CD4-positive, alpha-beta T cell treated with Interleukin-15 for 1 hour (primary cell): ENCODE measurements around the gene SMARCAL1.

Source experiments
- DNase-seq: peaks from one replicate; pipeline ENCODE4 v3.0.0-alpha.2; 2020

SMARCAL1 gene

DNA sequence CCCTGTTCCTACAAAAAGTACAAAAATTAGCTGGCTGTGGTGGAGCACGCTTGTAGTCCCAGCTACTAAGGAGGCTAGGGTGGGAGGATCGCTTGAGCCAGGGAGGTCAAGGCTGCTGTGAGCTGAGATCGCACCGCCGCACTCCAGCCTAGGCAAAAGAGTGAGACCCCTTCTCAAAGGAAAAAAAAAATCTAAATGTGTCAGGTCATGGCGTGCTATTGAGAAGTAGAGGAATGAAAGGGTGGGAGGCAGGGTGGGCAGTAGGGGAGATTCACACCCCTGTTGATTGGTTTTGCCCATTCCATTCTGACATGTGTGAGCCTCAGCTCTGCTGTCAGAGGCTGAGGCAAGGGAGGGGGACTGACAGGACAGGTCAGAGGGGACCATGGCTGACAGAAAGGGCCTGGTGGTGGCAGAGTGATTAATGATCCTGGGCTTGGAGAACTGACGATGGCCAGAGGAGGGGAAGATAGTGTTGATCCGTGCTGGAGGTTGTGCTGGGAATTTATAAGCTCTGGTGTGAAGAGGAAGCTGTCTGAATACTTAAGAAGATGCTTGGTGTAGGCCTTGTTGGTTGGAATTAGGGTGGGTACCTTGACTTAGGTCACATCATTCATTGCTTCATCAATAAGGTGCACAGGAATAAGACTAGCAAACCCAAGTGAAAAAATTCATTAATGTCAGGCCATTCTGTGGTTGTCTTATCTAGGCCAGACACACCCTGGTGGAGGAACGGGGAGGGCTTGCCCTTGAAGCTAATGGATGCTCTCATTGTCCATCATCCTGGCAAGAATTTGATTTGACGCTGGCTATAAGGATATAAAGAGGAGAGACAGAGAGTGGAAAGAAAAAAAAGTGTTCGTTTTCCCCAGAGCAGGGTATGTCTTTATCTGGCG is 19.1 kb upstream of the SMARCAL1 start:
- DNase-seq = no peak

DNA sequence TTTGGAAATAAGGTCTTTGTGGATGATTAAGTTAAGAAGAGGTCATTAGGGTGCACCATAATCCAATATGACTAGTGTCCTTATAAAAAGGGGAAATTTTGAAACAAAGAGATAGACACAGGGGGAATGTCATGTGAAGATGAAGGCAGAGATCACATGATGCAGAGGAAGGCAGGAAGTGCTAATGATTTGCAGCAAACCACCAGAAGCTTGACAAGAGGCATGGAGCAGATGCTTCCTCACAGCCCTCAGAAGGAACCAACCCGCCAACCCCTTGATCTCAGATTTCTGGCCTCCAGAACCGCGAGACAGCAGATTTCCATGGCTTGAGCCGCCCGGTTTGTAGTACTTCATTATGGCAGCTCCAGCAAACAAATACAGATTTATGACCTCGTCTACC is 17.4 kb upstream of the SMARCAL1 start:
- DNase-seq = no peak

DNA sequence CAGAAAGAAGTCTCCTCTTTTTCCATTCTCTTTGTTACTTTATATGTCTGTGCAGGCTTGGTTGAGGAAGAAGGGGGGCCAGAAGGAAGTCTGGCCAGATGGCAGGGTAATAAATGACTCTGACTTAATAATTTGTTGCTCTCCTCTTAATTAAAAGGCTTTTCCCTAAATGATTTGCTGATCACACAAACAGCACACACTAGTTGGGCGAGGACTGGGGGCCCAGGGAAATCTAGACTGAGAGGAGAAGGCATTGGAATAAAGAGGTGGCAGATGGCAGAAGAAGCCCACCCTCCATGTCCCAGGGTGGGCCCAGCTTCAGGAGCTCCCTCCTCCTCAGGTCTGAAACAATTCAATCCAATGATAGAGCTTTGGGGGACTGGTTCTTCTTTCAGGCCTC is 12.7 kb upstream of the SMARCAL1 start:
- no peak for DNase-seq

DNA sequence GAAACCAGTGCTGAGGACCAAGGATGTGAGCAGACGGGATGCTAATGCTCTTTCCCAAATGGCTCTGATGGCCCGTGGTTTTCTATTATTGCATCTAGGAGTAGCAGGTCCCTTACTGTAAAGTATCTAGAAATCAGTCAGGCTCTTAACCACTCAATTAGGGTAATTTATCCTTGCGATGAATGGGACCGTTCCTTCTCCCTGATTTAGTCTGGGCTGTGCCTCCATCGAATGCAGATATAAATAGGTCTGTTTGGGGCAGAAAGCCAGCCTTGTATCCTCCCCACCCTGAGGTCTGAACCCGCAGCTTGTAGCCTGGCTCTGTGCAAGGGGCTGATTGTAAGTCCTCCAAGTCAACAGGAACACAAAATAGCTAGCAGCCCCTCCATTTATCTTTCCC is 9.5 kb upstream of the SMARCAL1 start:
- DNase-seq = no peak

DNA sequence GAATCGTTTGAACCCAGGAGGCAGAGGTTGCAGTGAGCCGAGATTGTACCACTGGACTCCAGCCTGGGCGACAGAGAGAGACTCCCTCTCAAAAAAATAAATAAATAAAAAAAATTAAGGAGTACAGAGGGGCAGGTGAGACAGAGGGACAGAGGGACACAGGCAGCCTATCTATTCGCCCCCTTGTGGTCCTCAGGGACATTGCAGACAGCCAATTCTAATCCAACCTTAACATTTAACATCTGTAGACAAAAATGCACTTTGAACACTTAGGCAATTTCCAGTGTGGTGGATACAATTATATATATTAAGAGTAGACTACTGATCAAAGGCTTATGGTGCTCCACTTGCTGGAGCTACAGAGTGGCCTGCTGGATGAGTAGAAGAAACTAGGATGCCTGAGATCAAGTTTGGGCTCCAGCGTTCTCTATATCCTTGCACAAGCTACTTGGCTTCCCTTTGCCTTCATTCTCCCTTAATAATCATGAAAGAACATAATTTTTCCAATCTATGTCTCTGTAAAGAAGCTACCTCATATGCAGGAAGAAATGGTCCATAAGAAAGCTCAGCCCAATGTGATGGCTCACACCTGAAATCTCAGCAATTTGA is 8.2 kb upstream of the SMARCAL1 start:
- peak; percentile 25 for DNase-seq

DNA sequence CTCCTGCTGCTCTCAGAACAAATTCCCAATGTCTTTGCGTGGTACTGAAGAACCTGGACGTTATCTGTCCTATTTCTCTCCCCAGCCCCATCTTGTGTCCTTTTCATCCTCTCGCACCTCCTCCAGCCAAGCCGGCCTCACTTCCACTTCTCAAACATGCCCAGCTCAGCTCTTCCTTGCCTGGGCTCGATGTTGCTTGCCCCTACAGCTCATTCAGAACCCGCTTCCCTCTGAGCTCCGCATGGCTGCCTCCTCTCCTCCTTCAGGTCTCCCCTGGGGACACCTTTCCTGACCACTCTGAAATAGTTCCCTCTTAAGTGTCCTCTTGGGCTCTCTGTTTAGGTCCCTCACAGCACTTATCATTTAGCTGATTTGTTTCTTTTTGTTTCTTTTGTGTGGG is 6.7 kb upstream of the SMARCAL1 start:
- DNase-seq = no peak

DNA sequence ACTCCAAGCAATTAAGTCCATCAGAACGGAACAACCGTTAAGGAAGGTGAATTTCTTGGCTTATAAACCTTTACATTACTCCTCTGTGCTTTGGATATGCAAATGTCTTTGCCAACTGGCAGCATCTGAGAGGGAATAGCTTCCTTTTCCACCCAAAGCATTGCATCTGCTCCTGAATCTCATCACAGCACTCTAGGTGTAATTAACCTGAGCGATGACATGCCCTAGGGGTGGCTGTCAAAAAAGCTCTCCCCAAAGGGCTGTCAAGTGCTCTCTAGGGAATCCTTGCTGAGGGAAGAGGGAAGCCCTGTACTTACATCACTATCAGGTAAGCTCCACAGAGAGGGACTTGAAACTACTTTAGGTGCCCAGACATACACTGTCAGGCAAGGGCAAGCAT is 5.5 kb upstream of the SMARCAL1 start:
- DNase-seq = no peak

DNA sequence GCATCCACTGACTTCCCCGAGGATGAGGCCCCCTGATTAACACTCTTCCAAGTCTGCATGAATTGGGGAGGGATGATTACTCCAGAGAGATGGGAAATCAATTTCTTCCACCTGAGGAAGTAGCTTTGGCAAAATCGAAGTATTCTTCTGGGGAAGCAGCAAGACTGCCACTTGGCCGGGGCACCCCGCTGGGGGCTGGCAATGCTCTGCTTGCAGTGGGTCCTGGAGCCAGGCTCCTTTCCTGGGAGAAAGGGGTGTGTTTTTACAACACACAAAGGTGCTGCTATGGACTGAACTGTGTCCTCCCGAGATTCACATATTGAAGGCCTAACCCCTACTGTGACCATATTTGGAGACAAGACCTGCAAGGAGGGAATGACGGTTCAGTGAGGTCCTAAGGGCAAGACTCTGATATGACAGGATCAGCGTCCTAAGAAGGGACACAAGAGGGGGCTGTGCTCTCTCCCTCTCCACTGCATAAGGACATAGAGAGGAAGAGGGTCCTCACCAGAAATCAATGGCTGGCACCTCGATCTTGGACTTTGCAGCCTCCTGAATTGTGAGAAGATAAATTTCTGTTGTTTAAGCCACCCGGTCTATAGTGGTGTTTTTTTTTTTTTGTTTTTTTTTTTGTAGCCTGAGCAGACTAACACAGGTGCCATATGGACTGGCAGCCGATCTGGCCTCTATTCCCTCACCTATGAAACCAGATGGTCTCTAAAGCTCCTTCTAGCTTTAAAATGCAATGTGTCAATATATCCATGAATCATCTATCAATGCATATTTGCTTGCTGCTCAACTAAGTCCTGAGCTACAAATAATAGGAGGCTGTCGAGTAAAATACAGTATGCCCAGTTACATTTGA is 3.6 kb upstream of the SMARCAL1 start:
- DNase-seq = no peak

DNA sequence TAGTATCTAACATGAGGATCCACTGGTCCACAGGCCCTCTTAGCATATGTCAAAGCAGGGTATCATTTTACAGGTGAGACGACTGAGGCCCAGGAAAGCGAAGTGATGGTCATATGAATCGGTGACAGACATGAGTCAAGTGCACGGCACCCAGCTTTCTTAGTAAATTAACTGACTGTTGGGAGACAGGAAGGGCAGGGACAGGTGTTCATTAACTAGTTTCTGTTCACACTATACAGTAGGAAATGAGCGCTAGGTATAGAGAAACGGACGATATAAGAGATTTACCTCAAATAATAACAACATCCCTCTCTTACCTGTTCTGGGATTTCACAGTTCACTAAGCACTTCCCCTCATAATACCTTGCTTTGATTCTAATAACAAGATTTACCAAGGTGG is 1.7 kb upstream of the SMARCAL1 start:
- DNase-seq = no peak

DNA sequence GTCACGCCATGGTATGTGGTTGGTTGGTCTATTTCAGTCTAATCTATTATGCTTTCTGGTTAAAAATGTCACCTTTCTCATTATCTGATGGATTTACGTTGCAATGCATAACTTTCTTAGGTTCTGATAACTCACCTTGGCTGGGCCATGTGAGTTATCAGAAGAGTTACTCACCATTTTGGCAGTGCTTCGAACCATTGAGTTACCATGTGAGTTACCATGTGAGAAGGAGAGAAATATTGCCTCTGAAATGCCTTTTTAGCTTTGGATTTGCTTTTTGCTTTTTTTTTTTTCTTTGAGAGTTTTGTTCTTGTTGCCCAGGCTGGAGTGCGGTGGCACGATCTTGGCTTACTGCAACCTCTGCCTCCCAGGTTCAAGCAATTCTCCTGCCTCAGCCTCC is 1.6 kb downstream of the SMARCAL1 start:
- DNase-seq = no peak

DNA sequence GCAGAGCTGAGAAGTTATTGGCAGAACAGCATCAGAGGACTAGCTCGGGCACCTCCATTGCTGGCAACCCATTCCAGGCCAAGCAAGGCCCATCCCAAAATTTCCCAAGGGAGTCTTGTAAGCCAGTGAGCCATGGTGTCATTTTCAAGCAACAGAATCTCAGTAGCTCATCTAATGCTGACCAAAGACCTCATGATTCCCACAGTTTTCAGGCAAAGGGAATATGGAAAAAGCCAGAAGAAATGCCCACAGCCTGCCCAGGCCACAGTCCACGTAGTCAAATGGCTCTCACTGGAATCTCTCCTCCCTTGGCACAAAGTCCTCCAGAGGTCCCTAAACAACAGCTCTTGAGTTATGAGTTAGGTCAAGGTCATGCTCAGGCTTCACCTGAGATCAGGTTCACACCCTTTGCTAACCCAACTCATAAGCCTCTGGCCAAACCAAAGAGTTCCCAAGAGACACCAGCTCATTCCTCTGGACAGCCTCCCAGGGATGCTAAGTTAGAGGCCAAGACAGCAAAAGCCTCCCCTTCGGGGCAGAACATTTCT is 2.6 kb downstream of the SMARCAL1 start:
- no peak for DNase-seq

DNA sequence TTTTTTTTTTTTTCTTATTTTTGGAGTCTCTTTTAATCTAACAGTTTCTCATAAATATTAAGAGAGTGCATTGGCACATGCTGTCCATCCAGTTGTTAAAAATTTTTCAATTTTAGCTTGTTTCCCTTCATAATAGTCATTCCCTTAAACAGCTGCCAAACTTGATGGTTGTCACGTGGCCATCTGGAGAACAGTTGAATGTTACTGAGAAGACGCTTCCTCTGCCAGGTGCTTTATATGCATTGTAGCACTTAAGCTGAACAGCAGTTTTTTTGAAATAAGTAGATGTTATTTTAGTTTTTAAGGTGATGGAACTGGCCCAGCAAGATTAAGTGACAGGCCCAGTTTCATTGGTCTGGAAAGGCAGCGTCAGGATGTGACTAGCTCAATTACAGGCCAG is 3.3 kb downstream of the SMARCAL1 start:
- DNase-seq = no peak

DNA sequence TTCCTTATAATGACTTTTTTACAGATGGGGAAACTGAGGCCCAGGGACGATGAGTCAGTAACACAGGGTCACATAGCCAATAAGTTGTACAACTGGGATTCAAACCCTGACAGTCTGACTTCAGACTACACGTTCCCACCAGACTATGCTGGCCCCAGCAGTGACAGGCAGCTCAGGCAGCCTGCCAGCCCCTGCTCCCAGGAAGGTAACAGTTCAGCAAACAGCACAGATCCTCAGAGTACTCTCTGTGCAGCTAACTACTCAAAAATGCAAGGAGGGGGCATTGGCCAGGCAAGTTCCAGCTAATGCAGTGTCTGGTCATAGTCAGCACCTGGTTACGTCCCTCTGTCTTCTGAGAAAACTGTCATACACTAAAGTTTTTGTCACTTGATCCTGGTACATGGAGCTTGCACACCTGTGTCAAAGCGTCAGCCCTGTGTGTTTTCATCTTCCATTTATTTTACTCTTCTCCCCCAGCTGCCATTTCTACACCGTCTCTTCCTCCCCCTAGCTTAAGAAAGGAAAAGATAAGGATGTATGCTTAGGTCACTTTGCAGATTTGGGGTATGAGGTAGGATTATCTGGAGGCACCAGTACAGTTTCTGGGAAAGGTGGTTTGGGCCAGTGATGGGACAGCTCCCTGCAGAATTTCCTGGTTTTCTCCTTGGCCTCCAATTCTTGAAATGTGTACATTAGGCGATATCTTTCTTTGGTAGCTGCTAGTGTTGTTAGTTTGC is 4.5 kb downstream of the SMARCAL1 start:
- no peak for DNase-seq

DNA sequence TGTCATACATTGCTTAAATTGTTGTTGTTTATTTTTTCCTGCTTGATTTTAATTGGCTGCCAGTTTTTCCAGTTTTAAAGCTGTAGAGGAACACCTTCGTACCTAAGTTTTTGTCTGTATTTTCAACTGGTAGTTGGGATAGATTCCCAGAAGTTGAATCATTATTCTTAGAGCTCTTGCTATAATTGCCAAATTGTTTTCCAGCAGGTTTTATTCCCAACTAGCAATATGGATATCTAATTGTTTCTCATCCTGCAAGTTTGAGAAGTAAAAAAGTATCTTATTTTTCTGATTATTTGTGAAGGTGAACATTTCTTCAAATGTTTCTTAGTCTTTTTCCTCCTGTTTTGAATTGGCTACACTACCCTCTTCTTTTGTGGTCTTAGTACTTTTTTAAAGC is 6.7 kb downstream of the SMARCAL1 start:
- DNase-seq = no peak

DNA sequence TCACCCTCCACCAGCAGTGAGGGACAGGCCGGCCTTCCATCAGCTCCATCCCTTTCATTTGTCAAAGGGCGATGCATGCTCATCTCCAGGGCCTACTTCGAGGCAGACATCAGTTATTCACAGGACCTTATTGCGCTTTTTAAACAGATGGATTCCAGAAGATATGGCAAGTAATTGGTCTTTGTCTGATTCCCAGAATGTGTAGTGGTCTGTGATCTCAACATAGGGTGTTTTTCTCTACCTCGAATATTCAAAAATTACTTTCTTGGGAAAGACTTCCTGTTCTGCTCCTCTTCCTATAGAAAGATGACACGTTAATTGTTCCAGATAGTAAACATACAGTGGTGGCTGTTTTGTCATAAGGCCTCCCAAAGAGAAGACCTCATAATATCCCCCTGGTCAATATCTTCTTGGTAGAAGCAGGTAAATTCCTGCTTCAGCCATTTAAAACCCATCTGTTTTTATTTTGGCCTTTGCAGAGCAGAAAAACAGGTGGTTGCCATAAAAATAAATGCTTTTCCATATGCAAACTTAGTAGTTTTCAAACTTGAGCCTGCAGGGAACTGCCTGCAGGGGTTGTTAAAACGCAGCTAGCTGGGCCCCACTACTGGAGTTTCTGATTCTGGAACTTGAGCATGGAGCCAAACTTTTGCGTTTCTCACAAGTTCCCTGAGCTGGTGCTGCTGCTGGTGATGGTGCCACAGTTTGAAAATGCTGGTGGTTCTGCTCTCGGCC is 8.2 kb downstream of the SMARCAL1 start:
- DNase-seq = no peak

DNA sequence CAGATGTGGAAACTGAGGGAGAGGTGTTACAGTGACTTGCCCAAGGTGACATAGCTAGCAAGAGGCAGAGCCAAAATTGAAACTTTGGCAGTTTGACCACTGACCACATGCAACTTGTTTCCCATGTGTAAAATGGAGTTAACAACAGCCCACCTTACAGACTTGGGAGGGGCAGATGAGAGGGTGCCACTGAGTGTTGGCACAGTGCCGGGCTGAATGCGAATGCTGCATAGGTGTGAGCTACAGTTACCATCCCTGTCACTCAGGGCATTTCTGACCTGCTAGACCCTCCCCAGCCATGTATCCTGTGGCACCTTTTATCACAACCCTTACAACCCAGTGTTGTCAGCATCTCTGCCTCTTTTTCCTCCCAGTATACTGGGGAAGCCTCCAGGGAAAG is 10.8 kb downstream of the SMARCAL1 start:
- no peak for DNase-seq

DNA sequence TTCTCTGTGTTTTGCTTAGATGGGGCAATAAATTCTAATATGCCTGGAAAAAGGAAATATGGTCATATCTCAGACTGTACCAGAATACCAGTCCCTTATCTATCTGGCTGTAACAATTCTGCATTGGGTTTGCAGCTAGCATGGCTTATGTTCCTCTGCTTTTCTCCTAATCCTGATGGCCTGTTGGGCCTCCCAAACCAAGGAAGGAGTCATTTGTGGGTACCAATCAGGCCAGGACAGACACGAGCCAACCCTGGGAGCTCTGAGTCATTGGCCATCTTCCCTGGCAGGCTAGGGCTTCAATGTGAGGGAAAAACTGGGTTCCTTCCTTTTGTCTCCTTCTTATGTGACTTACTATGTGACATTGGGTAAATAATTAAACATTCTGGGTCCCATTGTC is 12.0 kb downstream of the SMARCAL1 start:
- DNase-seq = no peak

DNA sequence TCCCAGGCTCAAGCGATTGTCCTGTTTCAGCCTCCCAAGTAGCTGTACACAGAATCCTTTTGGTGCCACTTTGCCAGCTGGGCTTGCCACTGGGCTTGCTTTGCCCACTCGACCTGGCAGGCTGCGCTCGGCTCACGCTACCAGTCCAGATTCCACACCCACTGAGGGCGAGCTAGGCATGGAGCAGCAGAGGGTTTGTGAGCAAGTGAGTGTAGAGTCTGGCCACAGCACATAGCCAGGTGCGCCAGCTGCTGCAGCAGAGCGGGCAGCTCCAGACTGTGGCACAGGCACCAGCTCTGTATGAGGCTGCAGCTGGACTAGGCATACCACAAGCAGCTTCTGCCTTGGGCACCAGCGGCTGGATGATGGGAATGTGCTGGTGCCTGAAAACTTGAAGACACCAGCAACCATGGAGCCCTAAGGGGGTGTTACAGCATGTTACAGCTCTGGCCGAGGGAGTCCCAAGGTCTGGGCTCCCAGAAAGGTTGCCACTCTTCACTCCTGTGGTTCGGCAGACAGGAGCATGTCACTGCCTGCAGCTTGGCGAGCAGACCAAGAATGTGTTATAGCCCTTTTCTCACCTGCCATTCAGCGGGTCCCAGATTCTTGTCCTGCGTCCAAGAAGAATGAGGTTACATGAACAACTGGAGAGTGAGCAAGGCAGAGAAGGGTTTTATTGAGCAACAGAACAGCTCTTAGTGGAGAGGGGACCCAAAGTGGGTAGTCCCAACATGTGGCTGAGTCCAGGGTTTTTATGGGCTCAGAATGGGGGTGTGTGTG is 12.9 kb downstream of the SMARCAL1 start:
- DNase-seq = no peak

DNA sequence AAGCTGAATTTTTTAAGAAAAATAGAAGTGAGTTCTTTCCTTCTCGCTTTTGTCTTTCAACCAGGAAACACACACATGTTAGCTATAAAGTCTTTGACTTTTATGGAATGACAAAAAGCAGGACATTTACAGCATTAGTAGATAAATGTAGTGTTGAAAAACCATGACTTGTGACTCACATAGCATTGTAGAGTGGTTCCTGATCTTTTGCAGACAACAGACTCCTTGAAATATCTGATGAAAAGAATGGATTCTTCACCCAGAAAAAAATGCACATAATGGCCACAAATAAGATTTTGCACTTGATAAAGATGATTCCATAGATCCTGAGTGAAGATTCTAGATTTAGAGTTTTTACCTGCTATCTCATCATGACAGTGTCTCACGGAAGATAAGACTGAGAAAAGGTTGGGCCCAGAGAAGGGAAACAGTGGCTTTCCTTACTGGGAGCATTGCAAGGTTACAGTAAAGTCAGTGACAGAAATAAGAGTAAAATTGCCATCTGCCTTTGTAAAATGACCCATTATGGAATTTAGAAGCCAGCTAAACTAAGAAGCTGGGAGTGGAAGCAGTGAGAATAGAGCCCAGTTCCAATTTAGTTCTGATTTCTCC is 14.0 kb downstream of the SMARCAL1 start:
- no peak for DNase-seq

DNA sequence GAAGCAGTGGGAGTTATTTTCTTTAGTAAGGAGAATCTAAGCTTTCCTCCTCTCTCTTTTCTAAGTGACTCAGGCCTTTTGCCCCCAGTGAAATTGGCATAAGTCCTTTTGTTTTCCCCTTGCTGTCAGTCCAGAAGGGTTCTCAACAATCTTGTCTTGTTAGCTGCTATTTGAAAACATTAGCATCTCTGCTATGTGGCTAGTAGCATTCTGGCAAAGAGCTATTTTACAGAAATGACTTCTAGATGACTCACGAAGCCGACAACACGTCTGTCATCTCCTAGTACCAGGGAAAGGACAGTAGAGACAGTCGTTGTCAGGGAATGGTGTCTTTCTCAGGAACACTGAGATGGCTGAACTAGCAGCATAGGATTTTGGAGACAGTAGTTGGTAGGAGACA is 14.7 kb downstream of the SMARCAL1 start:
- no peak for DNase-seq
